A549 (cell line): Measurements from ENCODE around the gene SH3RF2. TPM values are rescaled to one million over a fixed set of nuclear protein-coding genes. Genes with fewer than 3 reads are reported as not detected.

ENCODE experiments used
- ATAC-seq, 2 experiments: fragments of 200-7000 bp in 1 of 2; fragments of >200 bp in 1 of 2; cut with Nextera tagmentation in 1 of 2; cut with Tn5 transposase in 1 of 2; 3 replicates each; pipeline versions ENCODE4 v1.8.0 to v1.9.1; 2018 to 2020; ENCODE audit warnings: mild to moderate bottlenecking in 1 of 2, moderate library complexity in 1 of 2
- CTCF ChIA-PET: fragments of 300-600 bp; sonication (Branson Sonifier 250); formaldehyde crosslinking; extraction: SDS; loops from one replicate; lab custom pipeline; 2021; ENCODE audit warnings: antibody characterized with exemption, inconsistent platforms; lab: Yijun Ruan, JAX
- POLR2A ChIA-PET: fragments of 350-600 bp; formaldehyde crosslinking; extraction: SDS; loops from one replicate; lab custom pipeline; 2021; ENCODE audit warnings: antibody characterized with exemption, inconsistent platforms; lab: Yijun Ruan, JAX
- DNase-seq, 2 experiments: peaks; one replicate each; pipeline versions ENCODE4 v3.0.0 to v3.0.0-alpha.2; 2011 to 2016; ENCODE audit warnings: low read depth in 1 of 2, low spot score in 1 of 2
- FAIRE-seq: peaks from 2 replicates; lab custom pipeline; 2011; peaks lifted over from hg19 to GRCh38; lab: Jason Lieb, UNC
- H3K27ac ChIP-seq, 2 experiments: fragments of >200 bp; sonication (Bioruptor Twin); formaldehyde crosslinking; 3 replicates each; pipeline ENCODE4 v1.5.1; 2016 to 2017
- H3K4me1 ChIP-seq: fragments of >200 bp; sonication (Bioruptor Twin); formaldehyde crosslinking; 3 replicates; pipeline ENCODE4 v1.6.1; 2016
- H3K4me2 ChIP-seq: fragments of >200 bp; sonication (Bioruptor Twin); formaldehyde crosslinking; 3 replicates; pipeline ENCODE4 v1.6.1; 2016
- H3K4me3 ChIP-seq: fragments of >200 bp; sonication (Bioruptor Twin); formaldehyde crosslinking; 3 replicates; pipeline ENCODE4 v1.5.1; 2016
- H3K9me3 ChIP-seq: fragments of >200 bp; sonication (Bioruptor Twin); formaldehyde crosslinking; 3 replicates; pipeline ENCODE4 v1.6.1; 2016
- ATOH8 ChIP-seq: fragments of 250-450 bp; sonication (Bioruptor Pico); IDR thresholded peaks from 2 replicates; pipeline ENCODE4 v1.5.0; 2020; ENCODE audit warnings: low read depth, mild to moderate bottlenecking, moderate library complexity
- BCL3 ChIP-seq: fragments of >200 bp; sonication (Bioruptor Twin); formaldehyde crosslinking; IDR thresholded peaks from 3 replicates; pipeline ENCODE4 v1.6.1; 2016
- BHLHE40 ChIP-seq: IDR thresholded peaks from 2 replicates; pipeline ENCODE4 v1.6.1; 2012; ENCODE audit warnings: low read depth, low read length, inconsistent platforms
- CBX2 ChIP-seq: fragments of 200-600 bp; sonication (generic); IDR thresholded peaks from 2 replicates; pipeline ENCODE4 v1.6.1; 2016; ENCODE audit warnings: low read depth, mild to moderate bottlenecking, borderline replicate concordance
- CBX8 ChIP-seq: fragments of 200-600 bp; sonication (generic); IDR thresholded peaks from 2 replicates; pipeline ENCODE4 v1.6.1; 2016
- CEBPB ChIP-seq, 2 experiments: fragments of >200 bp in 1 of 2; sonication (Bioruptor Twin) in 1 of 2; formaldehyde crosslinking in 1 of 2; IDR thresholded peaks; 2 replicates each; pipeline ENCODE4 v1.6.1; 2012 to 2016
- CHD2 ChIP-seq: fragments of 150-350 bp; IDR thresholded peaks from 2 replicates; pipeline ENCODE4 v1.6.1; 2014; ENCODE audit warnings: low read length; ENCODE audit not compliant: partially characterized antibody
- E2F6 ChIP-seq: IDR thresholded peaks from 2 replicates; pipeline ENCODE4 v1.6.1; 2012; ENCODE audit warnings: low read depth, borderline replicate concordance
- EHMT2 ChIP-seq: fragments of 200-600 bp; sonication (generic); IDR thresholded peaks from 2 replicates; pipeline ENCODE4 v1.6.1; 2016; ENCODE audit warnings: antibody characterized with exemption, low read depth, mild to moderate bottlenecking, moderate library complexity
- ELK1 ChIP-seq: fragments of 150-350 bp; IDR thresholded peaks from 2 replicates; pipeline ENCODE4 v1.6.1; 2014; ENCODE audit warnings: low read depth, mild to moderate bottlenecking, low read length
- FOXS1 ChIP-seq: fragments of 250-450 bp; sonication (Bioruptor Pico); IDR thresholded peaks from 2 replicates; pipeline ENCODE4 v1.5.0; 2020; ENCODE audit warnings: mild to moderate bottlenecking, moderate library complexity
- HOXA7 ChIP-seq: fragments of 250-450 bp; sonication (Bioruptor Pico); IDR thresholded peaks from 2 replicates; pipeline ENCODE4 v1.5.0; 2020; ENCODE audit warnings: mild to moderate bottlenecking, moderate library complexity
- HOXB13 ChIP-seq: fragments of 250-450 bp; sonication (Bioruptor Pico); IDR thresholded peaks from 2 replicates; pipeline ENCODE4 v1.5.0; 2020; ENCODE audit warnings: low read depth, mild to moderate bottlenecking, moderate library complexity
- KDM1A ChIP-seq: fragments of 200-600 bp; sonication (generic); IDR thresholded peaks from 2 replicates; pipeline ENCODE4 v1.6.1; 2016; ENCODE audit warnings: low read depth, mild to moderate bottlenecking
- KDM5A ChIP-seq: fragments of 200-600 bp; sonication (generic); IDR thresholded peaks from 2 replicates; pipeline ENCODE4 v1.6.1; 2016; ENCODE audit warnings: antibody characterized with exemption, mild to moderate bottlenecking
- MAFK ChIP-seq: fragments of 450-650 bp; IDR thresholded peaks from 2 replicates; pipeline ENCODE4 v1.6.1; 2014; ENCODE audit not compliant: partially characterized antibody
- POLR2A ChIP-seq: IDR thresholded peaks from 2 replicates; pipeline ENCODE4 v1.6.1; 2012; ENCODE audit warnings: mild to moderate bottlenecking, low read length
- POLR2AphosphoS2 ChIP-seq: conservative IDR thresholded peaks from 2 replicates; pipeline ENCODE4 v1.6.1; 2012; ENCODE audit warnings: low read length, improper control_type of control experiment, inconsistent platforms
- RARB ChIP-seq: fragments of 250-450 bp; sonication (Bioruptor Pico); IDR thresholded peaks from 2 replicates; pipeline ENCODE4 v1.8.0; 2021; ENCODE audit warnings: mild to moderate bottlenecking, moderate library complexity
- RNF2 ChIP-seq: fragments of 200-600 bp; sonication (generic); IDR thresholded peaks from 2 replicates; pipeline ENCODE4 v1.6.1; 2016; ENCODE audit warnings: low read depth, mild to moderate bottlenecking, antibody characterized with exemption, moderate library complexity, borderline replicate concordance
- ZC3H11A ChIP-seq: fragments of 450-650 bp; IDR thresholded peaks from 2 replicates; pipeline ENCODE4 v1.6.1; 2014; ENCODE audit warnings: antibody characterized with exemption, mild to moderate bottlenecking
- ZSCAN20 ChIP-seq: fragments of 250-450 bp; sonication (Bioruptor Pico); IDR thresholded peaks from 2 replicates; pipeline ENCODE4 v1.8.0; 2022; ENCODE audit warnings: mild to moderate bottlenecking, moderate library complexity
- WGBS: methylation state at CpG from one replicate; pipeline ENCODE4 v1.1.6; 2017; ENCODE audit errors: missing lambda C conversion rate; 5-methylcytosine and 5-hydroxymethylcytosine counted together
- polyA plus RNA-seq, 4 experiments: library from polyadenylated mRNA; depleted of rRNA in 3 of 4; stranded (reverse); fragments of >200 nt; fragmentation: RNase III in 1 of 4; extraction: RNeasy Plus Mini Kit Qiagen cat#74134 plus additional on column Dnase treatment in 1 of 4; gene quantifications; 2 replicates in 3 of 4; 3 replicates in 1 of 4; pipeline ENCODE4 v1.2.3, GENCODE V29; 2011 to 2017

The SH3RF2 gene
- polyA plus RNA-seq, 2 of the 4 experiments (the other 2 are of a cell fraction), result 4.1 to 6.0 TPM

GRCh38 chr5:145921211-145921610, 15.2 kb upstream of the SH3RF2 start:
- H3K4me3 ChIP-seq, result no peak overlapping the region
- no peaks in the 10 kb centered on the region for H3K9me3 ChIP-seq
- H3K4me1 ChIP-seq, result peaks cover 28% of the 10 kb centered on the region
- no peak for DNase-seq
- H3K27ac ChIP-seq, result no peak overlapping the region
- ChIA-PET POLR2A (no interaction called here), CTCF (interaction anchor here (2.8 kb wide), 1 partner anchor 13 kb away, joined by 19 read pairs; no protein-coding TSS in a partner anchor)
- TF ChIP-seq CEBPB (IDR thresholded peaks at IDR 0.05), result no peak
- no peak for TF ChIP-seq MAFK
- TF ChIP-seq HOXB13, result no peak
- TF ChIP-seq CBX8, result no peak
- no peak for TF ChIP-seq RARB (CRISPR knock-in tag)
- no peak for TF ChIP-seq BCL3
- no peak for TF ChIP-seq RNF2
- no peak for TF ChIP-seq ZC3H11A
- TF ChIP-seq ZSCAN20, result no peak
- no peak for TF ChIP-seq E2F6
- no peak for TF ChIP-seq POLR2A
- TF ChIP-seq CHD2, result no peak
- TF ChIP-seq EHMT2, result no peak
- TF ChIP-seq KDM1A, result no peak
- FAIRE-seq, result no peak
- no peak overlapping the region for H3K4me2 ChIP-seq
- 68% methylated on average over 2 of the region's 2 CpGs for WGBS
- ATAC-seq, result no peak

GRCh38 chr5:145922059-145922458, 14.3 kb upstream of the SH3RF2 start:
- 83% methylated on average over 2 of the region's 2 CpGs for WGBS

More at GRCh38 chr5:145922059-145922458, 14.3 kb upstream of the SH3RF2 start:
- DNase-seq (no peak), FAIRE-seq (no peak), ATAC-seq (no peak)
- Histone ChIP-seq H3K27ac (peak overlapping the region in 1 of 2 experiments; percentile 22; a peak in 1 of 6 replicates), H3K4me1 (peaks cover 25% of the 10 kb centered on the region), H3K9me3 (no peaks in the 10 kb centered on the region), H3K4me3 (no peak overlapping the region), H3K4me2 (no peak overlapping the region)
- ChIA-PET CTCF (interaction anchor here (0.5 to 2.8 kb wide), 3 partner anchors 14 to 1668 kb away, joined by 3 to 19 read pairs (median 3); no protein-coding TSS in a partner anchor), POLR2A (no interaction called here)
- TF ChIP-seq ATOH8 (CRISPR knock-in tag) (no peak), BCL3 (no peak), FOXS1 (CRISPR knock-in tag) (no peak), HOXB13 (no peak), BHLHE40 (no peak), KDM5A (no peak), MAFK (no peak), HOXA7 (CRISPR knock-in tag) (no peak), EHMT2 (no peak), POLR2AphosphoS2 (no peak), CBX2 (no peak), ELK1 (no peak)
